ENCODE measurements around the gene HRH2. TPM values are rescaled to one million over a fixed set of nuclear protein-coding genes. Genes with fewer than 3 reads are reported as not detected.
"Not testable (repeated sequence)": the region's sequence is repeated elsewhere in the genome, so short reads cannot be mapped to it uniquely, and the experiment has no call there.

Gene HRH2
- total RNA-seq, 1 donor from 2014 or later: 37.1 TPM

- DNase-seq (ENCODE audit: low spot score): no peak
- intact Hi-C loops (cut with micrococcal nuclease): no loop called here
- Mint-ChIP-seq H3K9me3 (peaks cover 19% of the 10 kb centered on the region), H3K4me1 (ENCODE audit: low read depth) (no peaks in the 10 kb centered on the region), H3K27ac (no peak overlapping the region), H3K4me3 (ENCODE audit: low read depth) (no peak overlapping the region), H3K36me3 (ENCODE audit: low read depth) (peaks cover 12% of the 10 kb centered on the region), H3K27me3 (ENCODE audit: low read depth) (no peaks in the 10 kb centered on the region)
Measured at GRCh38 chr5:175624316-175624715, 33.6 kb upstream of the HRH2 start.

DNA sequence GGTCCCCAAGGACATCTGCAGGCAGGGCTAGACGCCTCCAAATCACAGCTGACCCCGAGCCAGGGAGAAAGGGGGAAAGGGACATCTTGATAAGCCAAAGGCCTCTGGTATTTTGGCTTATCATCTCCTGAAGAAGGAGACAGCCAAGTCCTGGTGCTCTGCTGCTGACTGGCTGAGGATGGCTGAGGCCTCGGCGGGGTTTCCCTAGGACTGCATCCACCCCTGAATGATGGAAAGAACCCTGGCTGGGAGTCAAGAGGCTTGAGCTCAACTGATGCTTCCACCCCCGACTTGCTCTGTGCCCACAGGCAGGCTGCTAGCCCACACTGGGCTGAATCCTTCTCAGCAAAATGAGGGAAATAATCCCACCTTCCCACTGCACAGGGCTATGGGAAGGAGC, 30.9 kb upstream of the HRH2 start:
- no peak for DNase-seq (ENCODE audit: low spot score)
- Mint-ChIP-seq H3K4me3 (ENCODE audit: low read depth) (no peak overlapping the region), H3K4me1 (ENCODE audit: low read depth) (no peaks in the 10 kb centered on the region), H3K9me3 (peaks cover 29% of the 10 kb centered on the region), H3K27me3 (ENCODE audit: low read depth) (no peaks in the 10 kb centered on the region), H3K36me3 (ENCODE audit: low read depth) (peaks cover 12% of the 10 kb centered on the region), H3K27ac (no peak overlapping the region)
- intact Hi-C loops (cut with micrococcal nuclease): no loop called here

- H3K4me1 Mint-ChIP-seq (ENCODE audit: low read depth): no peaks in the 10 kb centered on the region
- H3K4me3 Mint-ChIP-seq (ENCODE audit: low read depth): no peak overlapping the region
- H3K36me3 Mint-ChIP-seq (ENCODE audit: low read depth): peaks cover 12% of the 10 kb centered on the region
- H3K27ac Mint-ChIP-seq: no peak overlapping the region
- H3K27me3 Mint-ChIP-seq (ENCODE audit: low read depth): no peaks in the 10 kb centered on the region
- DNase-seq (ENCODE audit: low spot score): no peak
- intact Hi-C loops (cut with micrococcal nuclease): no loop called here
- peaks cover 28% of the 10 kb centered on the region for H3K9me3 Mint-ChIP-seq
Measured at GRCh38 chr5:175627739-175628138, 30.1 kb upstream of the HRH2 start.

GRCh38 chr5:175628668-175629067, 29.2 kb upstream of the HRH2 start:
- no peak overlapping the region for H3K27ac Mint-ChIP-seq
- no peak overlapping the region for H3K4me3 Mint-ChIP-seq (ENCODE audit: low read depth)
- H3K36me3 Mint-ChIP-seq (ENCODE audit: low read depth): peaks cover 10% of the 10 kb centered on the region
- H3K9me3 Mint-ChIP-seq: peaks cover 32% of the 10 kb centered on the region
- intact Hi-C loops (cut with micrococcal nuclease): no loop called here
- no peak for DNase-seq (ENCODE audit: low spot score)
- no peaks in the 10 kb centered on the region for H3K4me1 Mint-ChIP-seq (ENCODE audit: low read depth)
- peaks cover 3% of the 10 kb centered on the region for H3K27me3 Mint-ChIP-seq (ENCODE audit: low read depth)

- Mint-ChIP-seq H3K27ac (no peak overlapping the region), H3K4me1 (ENCODE audit: low read depth) (no peaks in the 10 kb centered on the region)
- intact Hi-C loops (cut with micrococcal nuclease): no loop called here
Measured at GRCh38 chr5:175629261-175629660, 28.6 kb upstream of the HRH2 start.

DNA sequence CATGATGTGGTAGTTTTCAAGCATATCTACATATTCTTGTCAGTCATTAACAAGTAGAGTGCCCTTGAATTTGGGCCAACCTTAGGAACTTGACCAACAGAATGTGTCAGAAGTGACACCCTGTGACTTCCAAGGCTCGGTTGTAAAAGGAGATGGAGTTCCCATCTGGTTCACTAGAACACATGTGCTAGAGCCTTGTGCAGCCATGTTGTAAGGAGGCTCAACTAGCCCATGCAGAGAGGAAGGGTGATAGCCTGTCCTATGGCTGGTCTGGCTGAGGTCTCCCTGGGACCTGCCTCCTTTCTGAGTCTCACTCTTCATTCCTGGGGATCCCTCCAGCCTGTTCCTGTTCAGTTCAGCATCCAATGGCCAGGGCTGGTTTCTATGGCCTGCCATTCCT, 28.1 kb upstream of the HRH2 start:
- Mint-ChIP-seq H3K4me3 (ENCODE audit: low read depth) (no peak overlapping the region), H3K27ac (no peak overlapping the region), H3K36me3 (ENCODE audit: low read depth) (peaks cover 10% of the 10 kb centered on the region), H3K27me3 (ENCODE audit: low read depth) (peaks cover 3% of the 10 kb centered on the region), H3K9me3 (peaks cover 32% of the 10 kb centered on the region), H3K4me1 (ENCODE audit: low read depth) (no peaks in the 10 kb centered on the region)
- no peak for DNase-seq (ENCODE audit: low spot score)
- intact Hi-C loops (cut with micrococcal nuclease): no loop called here

More at GRCh38 chr5:175629261-175629660, 28.6 kb upstream of the HRH2 start:
- H3K9me3 Mint-ChIP-seq: peaks cover 32% of the 10 kb centered on the region
- no peak for DNase-seq (ENCODE audit: low spot score)
- H3K4me3 Mint-ChIP-seq (ENCODE audit: low read depth): no peak overlapping the region
- H3K36me3 Mint-ChIP-seq (ENCODE audit: low read depth): peaks cover 10% of the 10 kb centered on the region
- peaks cover 3% of the 10 kb centered on the region for H3K27me3 Mint-ChIP-seq (ENCODE audit: low read depth)

DNA sequence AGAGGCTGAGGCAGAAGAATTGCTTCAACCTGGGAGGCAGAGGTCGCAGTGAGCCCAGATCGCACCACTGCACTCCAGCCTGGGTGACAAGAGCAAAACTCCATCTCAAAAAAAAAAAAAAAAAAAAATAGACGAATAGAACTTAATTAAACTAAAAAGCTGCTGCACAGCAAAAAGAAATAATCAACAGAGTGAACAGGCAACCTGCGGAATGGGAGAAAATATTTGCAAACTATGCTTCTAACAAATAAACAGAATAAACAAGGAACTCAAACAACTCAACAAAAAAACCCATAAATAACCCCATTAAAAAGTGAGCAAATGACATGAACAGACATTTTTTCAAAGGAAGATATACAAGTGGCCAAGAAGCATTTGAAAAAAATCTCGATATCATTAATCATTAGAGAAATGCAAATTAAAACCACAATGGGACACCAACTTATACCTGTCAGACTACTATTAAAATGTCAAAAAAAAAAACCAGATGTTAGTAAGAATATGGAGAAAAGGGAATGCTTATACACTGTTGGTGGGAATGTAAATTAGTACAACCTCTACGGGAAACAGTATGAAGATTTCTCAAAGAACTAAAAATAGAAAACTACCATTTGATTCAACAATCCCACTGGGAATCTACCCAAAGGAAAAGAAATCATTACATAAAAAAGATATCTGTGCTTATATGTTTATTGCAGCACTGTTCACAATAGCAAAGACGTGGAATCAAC, 21.9 kb upstream of the HRH2 start:
- intact Hi-C loops (cut with micrococcal nuclease): no loop called here
- peaks cover 6% of the 10 kb centered on the region for H3K9me3 Mint-ChIP-seq
- H3K36me3 Mint-ChIP-seq (ENCODE audit: low read depth): no peaks in the 10 kb centered on the region
- peaks cover 6% of the 10 kb centered on the region for H3K27me3 Mint-ChIP-seq (ENCODE audit: low read depth)
- H3K27ac Mint-ChIP-seq: no peak overlapping the region
- H3K4me1 Mint-ChIP-seq (ENCODE audit: low read depth): peaks cover 13% of the 10 kb centered on the region
- DNase-seq (ENCODE audit: low spot score): no peak
- H3K4me3 Mint-ChIP-seq (ENCODE audit: low read depth): no peak overlapping the region

DNA sequence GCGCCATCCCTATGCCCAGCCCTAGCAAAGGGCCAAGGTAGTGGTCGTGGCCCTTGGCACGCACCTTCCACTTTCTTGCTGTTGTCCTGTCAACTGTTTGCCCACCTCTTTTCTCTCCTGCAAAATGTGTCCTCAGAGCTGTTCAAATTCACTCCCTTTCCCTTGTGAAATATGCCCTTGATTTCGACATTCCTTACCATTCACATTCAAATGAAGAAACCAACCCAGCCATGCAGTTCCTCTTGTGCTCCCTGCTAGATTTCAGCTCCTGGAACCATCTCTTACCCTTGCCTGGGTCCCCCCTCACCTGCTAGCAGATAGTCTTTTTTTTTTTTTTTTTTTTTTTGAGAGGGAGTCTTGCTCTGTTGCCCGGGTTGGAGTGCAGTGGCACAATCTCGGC, 19.6 kb upstream of the HRH2 start:
- intact Hi-C loops (cut with micrococcal nuclease): no loop called here
- peaks cover 3% of the 10 kb centered on the region for H3K9me3 Mint-ChIP-seq
- peaks cover 18% of the 10 kb centered on the region for H3K4me1 Mint-ChIP-seq (ENCODE audit: low read depth)
- H3K4me3 Mint-ChIP-seq (ENCODE audit: low read depth): no peak overlapping the region
- no peaks in the 10 kb centered on the region for H3K36me3 Mint-ChIP-seq (ENCODE audit: low read depth)
- H3K27me3 Mint-ChIP-seq (ENCODE audit: low read depth): peaks cover 6% of the 10 kb centered on the region
- no peak overlapping the region for H3K27ac Mint-ChIP-seq
- DNase-seq (ENCODE audit: low spot score): no peak

GRCh38 chr5:175640106-175640775, 17.6 kb upstream of the HRH2 start:
- Mint-ChIP-seq H3K4me1 (ENCODE audit: low read depth) (peaks cover 18% of the 10 kb centered on the region), H3K9me3 (no peaks in the 10 kb centered on the region), H3K27ac (no peak overlapping the region), H3K4me3 (ENCODE audit: low read depth) (no peak overlapping the region), H3K36me3 (ENCODE audit: low read depth) (no peaks in the 10 kb centered on the region), H3K27me3 (ENCODE audit: low read depth) (peaks cover 3% of the 10 kb centered on the region)
- DNase-seq (ENCODE audit: low spot score): no peak
- intact Hi-C loops (cut with micrococcal nuclease): no loop called here

- no peak for DNase-seq (ENCODE audit: low spot score)
- peaks cover 23% of the 10 kb centered on the region for H3K4me1 Mint-ChIP-seq (ENCODE audit: low read depth)
- H3K36me3 Mint-ChIP-seq (ENCODE audit: low read depth): peaks cover 10% of the 10 kb centered on the region
- H3K27ac Mint-ChIP-seq: no peak overlapping the region
- H3K27me3 Mint-ChIP-seq (ENCODE audit: low read depth): no peaks in the 10 kb centered on the region
- peaks cover 18% of the 10 kb centered on the region for H3K9me3 Mint-ChIP-seq
- H3K4me3 Mint-ChIP-seq (ENCODE audit: low read depth): no peak overlapping the region
- intact Hi-C loops (cut with micrococcal nuclease): no loop called here
Measured at GRCh38 chr5:175642998-175643397, 14.9 kb upstream of the HRH2 start.

DNA sequence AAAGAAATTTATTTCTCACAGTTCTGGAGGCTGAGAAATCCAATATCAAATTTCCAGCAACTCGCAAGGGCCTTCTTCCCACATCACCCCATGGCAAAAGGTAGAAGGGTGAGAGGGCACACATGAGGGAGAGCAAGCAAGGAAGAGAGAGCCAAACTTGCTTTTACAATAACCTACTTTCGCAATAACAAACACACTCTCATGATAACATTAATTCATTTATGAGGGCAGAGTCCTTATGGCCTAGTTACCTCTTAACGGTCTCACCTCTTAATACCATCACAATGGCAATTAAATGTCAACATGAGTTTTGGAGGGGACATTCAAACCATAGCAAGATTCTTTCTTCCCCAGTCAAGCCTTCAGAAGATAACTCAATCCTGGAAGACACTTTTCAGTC, 11.6 kb upstream of the HRH2 start:
- H3K9me3 Mint-ChIP-seq: peaks cover 49% of the 10 kb centered on the region
- H3K27me3 Mint-ChIP-seq (ENCODE audit: low read depth): no peaks in the 10 kb centered on the region
- DNase-seq (ENCODE audit: low spot score): no peak
- H3K27ac Mint-ChIP-seq: no peak overlapping the region
- peaks cover 33% of the 10 kb centered on the region for H3K36me3 Mint-ChIP-seq (ENCODE audit: low read depth)
- H3K4me1 Mint-ChIP-seq (ENCODE audit: low read depth): peaks cover 16% of the 10 kb centered on the region
- intact Hi-C loops (cut with micrococcal nuclease): no loop called here
- no peak overlapping the region for H3K4me3 Mint-ChIP-seq (ENCODE audit: low read depth)

- intact Hi-C loops (cut with micrococcal nuclease): loop anchor here (5.0 kb wide), 1 partner anchor 33 kb away; no protein-coding TSS in a partner anchor
- H3K27me3 Mint-ChIP-seq (ENCODE audit: low read depth): no peaks in the 10 kb centered on the region
- H3K4me3 Mint-ChIP-seq (ENCODE audit: low read depth): no peak overlapping the region
- H3K4me1 Mint-ChIP-seq (ENCODE audit: low read depth): peaks cover 47% of the 10 kb centered on the region
- no peak overlapping the region for H3K27ac Mint-ChIP-seq
- no peak for DNase-seq (ENCODE audit: low spot score)
- H3K9me3 Mint-ChIP-seq: peaks cover 51% of the 10 kb centered on the region
- peaks cover 35% of the 10 kb centered on the region for H3K36me3 Mint-ChIP-seq (ENCODE audit: low read depth)
Measured at GRCh38 chr5:175649967-175650366, 7.9 kb upstream of the HRH2 start.

GRCh38 chr5:175650430-175651205, 7.3 kb upstream of the HRH2 start:
- Mint-ChIP-seq H3K36me3 (ENCODE audit: low read depth) (peaks cover 35% of the 10 kb centered on the region), H3K9me3 (peaks cover 50% of the 10 kb centered on the region), H3K4me1 (ENCODE audit: low read depth) (peaks cover 54% of the 10 kb centered on the region)
- intact Hi-C loops (cut with micrococcal nuclease): loop anchor here (5.0 kb wide), 1 partner anchor 33 kb away; no protein-coding TSS in a partner anchor
- not testable (repeated sequence) for H3K4me3 Mint-ChIP-seq (ENCODE audit: low read depth); H3K27ac Mint-ChIP-seq; DNase-seq (ENCODE audit: low spot score); H3K27me3 Mint-ChIP-seq (ENCODE audit: low read depth)
